NCI-H1092 treated with DMSO at 0.1 percent for 48 hours (cell line): ENCODE data around the gene MYADML2.
"Not testable (repeated sequence)": the region's sequence is repeated elsewhere in the genome, so short reads cannot be mapped to it uniquely, and the experiment has no call there.

ENCODE experiments used
- DNase-seq: peaks from one replicate; lab custom pipeline; 2025; lab: John Stamatoyannopoulos, UW

Gene MYADML2

GRCh38 chr17:81923302-81924260 is 23.5 kb downstream of the MYADML2 start:
- DNase-seq: no peak

GRCh38 chr17:81922566-81923301 is 24.3 kb downstream of the MYADML2 start:
- no peak for DNase-seq

- no peak for DNase-seq
These were observed 25.0 kb downstream of the MYADML2 start for GRCh38 chr17:81921996-81922565.

- no peak for DNase-seq
These were observed 25.5 kb downstream of the MYADML2 start for GRCh38 chr17:81921537-81921862.

- DNase-seq: no peak
These were observed 26.2 kb downstream of the MYADML2 start for GRCh38 chr17:81920612-81921536.

- DNase-seq: no peak
These were observed 28.0 kb downstream of the MYADML2 start for GRCh38 chr17:81918832-81919545.

- DNase-seq: not testable (repeated sequence)
These were observed 28.7 kb downstream of the MYADML2 start for GRCh38 chr17:81918333-81918669.

GRCh38 chr17:81917565-81918332 is 29.3 kb downstream of the MYADML2 start, which contains the start of gene SIRT7:
TSS of gene SIRT7 (minus strand) at chr17:81918176. CDS start at chr17:81918131, 45 bp downstream.
- peak; percentile 78 for DNase-seq

- DNase-seq: no peak
These were observed 30.6 kb downstream of the MYADML2 start for GRCh38 chr17:81916234-81917001.

- DNase-seq: no peak
These were observed 31.7 kb downstream of the MYADML2 start for GRCh38 chr17:81915331-81915730.

GRCh38 chr17:81914103-81914850 is 32.8 kb downstream of the MYADML2 start:
- DNase-seq: no peak

GRCh38 chr17:81913394-81914102 is 33.5 kb downstream of the MYADML2 start:
- no peak for DNase-seq

- DNase-seq: no peak
These were observed 34.4 kb downstream of the MYADML2 start for GRCh38 chr17:81912441-81913309.

- DNase-seq: no peak
These were observed 35.1 kb downstream of the MYADML2 start for GRCh38 chr17:81911969-81912368.

GRCh38 chr17:81911277-81911961 is 35.6 kb downstream of the MYADML2 start, which contains the start of gene PCYT2:
TSS of gene PCYT2 (minus strand) at chr17:81911399. CDS start at chr17:81911355, 44 bp downstream.
- DNase-seq: peak; percentile 86

- DNase-seq: no peak
These were observed 36.2 kb downstream of the MYADML2 start for GRCh38 chr17:81910840-81911276.
